OCI-LY7 (cell line): ENCODE results near the gene NPY1R.

Experiments
- EZH2phosphoT487 ChIP-seq: fragments of 200-600 bp; sonication (generic); IDR thresholded peaks from 2 replicates; pipeline ENCODE4 v1.6.1; 2018; ENCODE audit warnings: low read depth, borderline replicate concordance, mild to moderate bottlenecking, mixed run types, antibody characterized with exemption, low read length, moderate library complexity, mixed read lengths
- TF ChIP-seq, protein P1 (sequence below): fragments of 200-600 bp; sonication (generic); conservative IDR thresholded peaks from 2 replicates; pipeline ENCODE4 v1.5.1; 2014; ENCODE audit warnings: mild to moderate bottlenecking, antibody characterized with exemption, low read length, moderate library complexity, mixed read lengths

DNA sequence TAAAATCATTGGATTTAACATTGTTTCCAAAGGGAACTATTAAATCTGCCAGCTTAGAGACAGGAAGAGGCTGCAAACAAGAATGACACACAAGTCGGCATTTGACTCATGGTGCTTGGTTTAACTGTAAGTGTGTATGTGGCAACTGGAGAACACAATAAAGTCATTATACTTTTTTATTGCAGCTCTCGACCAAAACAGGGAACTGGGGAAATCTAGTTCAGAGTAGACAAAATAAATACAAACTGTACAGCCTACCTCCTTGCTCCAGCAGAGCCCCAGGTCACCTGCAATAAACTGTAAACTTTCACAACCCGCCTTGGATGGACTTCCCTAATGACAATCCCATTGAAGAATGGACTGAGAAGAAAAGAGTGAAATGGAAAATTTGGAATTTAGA lies 35.3 kb upstream of the NPY1R start:
- TF ChIP-seq, protein P1, sequence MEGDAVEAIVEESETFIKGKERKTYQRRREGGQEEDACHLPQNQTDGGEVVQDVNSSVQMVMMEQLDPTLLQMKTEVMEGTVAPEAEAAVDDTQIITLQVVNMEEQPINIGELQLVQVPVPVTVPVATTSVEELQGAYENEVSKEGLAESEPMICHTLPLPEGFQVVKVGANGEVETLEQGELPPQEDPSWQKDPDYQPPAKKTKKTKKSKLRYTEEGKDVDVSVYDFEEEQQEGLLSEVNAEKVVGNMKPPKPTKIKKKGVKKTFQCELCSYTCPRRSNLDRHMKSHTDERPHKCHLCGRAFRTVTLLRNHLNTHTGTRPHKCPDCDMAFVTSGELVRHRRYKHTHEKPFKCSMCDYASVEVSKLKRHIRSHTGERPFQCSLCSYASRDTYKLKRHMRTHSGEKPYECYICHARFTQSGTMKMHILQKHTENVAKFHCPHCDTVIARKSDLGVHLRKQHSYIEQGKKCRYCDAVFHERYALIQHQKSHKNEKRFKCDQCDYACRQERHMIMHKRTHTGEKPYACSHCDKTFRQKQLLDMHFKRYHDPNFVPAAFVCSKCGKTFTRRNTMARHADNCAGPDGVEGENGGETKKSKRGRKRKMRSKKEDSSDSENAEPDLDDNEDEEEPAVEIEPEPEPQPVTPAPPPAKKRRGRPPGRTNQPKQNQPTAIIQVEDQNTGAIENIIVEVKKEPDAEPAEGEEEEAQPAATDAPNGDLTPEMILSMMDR: no peak
- TF ChIP-seq EZH2phosphoT487: no peak
